HG03457 (cell line): ENCODE measurements around the gene PIK3CB.
"Not testable (repeated sequence)": the region's sequence is repeated elsewhere in the genome, so short reads cannot be mapped to it uniquely, and the experiment has no call there.

ENCODE experiments used
- ATAC-seq: cut with Tn5 transposase; IDR thresholded peaks from one replicate; pipeline ENCODE4 v1.9.1; 2021; ENCODE audit warnings: moderate number of reproducible peaks; ENCODE audit not compliant: unreplicated experiment

PIK3CB gene

DNA sequence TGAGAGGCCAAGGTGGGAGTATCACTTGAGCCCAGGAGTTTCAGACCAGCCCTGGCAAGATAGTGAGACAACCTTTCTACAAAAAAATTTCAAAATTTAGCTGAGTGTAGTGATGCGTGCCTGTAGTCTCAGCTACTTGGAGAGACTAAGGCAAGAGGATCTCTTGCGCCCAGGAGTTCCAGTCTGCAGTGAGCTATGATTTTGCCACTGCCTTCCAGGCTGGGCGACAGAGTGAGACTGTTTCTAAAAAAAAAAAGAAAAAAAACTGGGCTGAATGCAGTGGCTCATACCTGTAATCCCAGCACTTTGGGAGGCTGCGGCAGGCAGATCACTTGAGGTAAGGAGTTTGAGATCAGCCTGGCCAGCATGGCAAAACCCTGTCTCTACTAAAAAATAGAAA is 14.0 kb upstream of the PIK3CB start:
- no peak for ATAC-seq

DNA sequence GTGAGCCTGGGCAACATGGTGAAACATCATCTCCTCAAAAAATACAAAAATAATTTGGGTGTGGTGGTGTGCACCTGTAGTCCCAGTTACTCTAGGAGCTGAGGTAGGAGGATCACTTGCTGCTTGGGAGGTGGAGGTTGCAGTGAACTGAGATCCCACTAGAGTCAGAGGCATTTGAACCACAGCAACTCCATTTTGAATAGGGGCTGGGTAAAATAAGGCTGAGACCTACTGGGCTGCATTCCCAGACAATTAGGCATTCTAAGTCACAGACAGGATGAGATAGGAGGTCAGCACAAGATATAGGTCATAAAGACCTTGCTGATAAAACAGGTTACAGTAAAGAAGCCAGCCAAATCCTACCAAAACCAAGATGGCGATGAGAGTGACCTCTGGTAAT is 12.1 kb upstream of the PIK3CB start:
- ATAC-seq, result not testable (repeated sequence)

DNA sequence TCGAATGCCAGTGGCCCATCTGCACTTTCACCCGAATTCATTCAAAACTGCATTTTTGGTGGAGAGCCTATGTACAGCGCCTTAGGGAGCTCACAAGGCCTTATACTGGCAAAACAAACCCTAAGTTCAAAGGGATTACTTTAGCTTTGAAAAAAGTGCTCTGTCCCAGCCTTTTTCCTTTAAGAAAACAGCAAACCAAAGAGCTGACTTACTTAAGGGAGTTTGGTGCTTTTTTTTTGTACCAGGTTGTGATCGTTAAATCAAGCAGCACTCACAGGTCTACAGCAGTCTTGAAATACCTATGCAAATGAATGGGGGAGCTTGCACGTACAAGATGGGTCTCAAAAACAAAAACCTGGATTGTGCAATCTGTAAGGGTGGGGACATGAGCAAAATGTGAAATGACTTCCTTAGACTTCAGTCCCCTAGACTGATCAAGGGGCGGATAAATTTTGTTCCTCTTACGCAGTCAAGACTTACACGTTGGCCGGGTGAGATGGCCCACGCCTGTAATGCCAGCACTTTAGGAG is 11.6 kb upstream of the PIK3CB start:
- no peak for ATAC-seq

DNA sequence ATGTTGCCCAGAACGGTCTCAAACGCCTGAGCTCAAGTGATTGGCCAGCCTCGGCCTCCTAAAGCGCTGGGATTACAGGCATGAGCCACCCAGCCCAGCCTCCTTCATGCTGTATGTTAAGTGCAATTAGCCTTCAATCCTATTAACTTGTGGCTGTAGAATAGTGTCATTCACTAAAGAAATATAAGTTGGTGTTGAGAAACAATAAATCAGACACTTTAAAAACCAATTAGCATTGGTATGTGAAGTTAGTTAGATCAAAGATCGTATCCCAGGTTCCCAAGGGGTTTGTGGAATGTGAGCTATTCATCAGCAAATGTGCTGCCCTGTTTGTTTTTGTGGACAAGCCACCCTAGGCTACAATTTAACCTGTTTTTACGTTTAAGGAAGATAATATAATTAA is 11.0 kb upstream of the PIK3CB start:
- no peak for ATAC-seq

- no peak for ATAC-seq
Observed at GRCh38 chr3:138845181-138845601, 10.5 kb upstream of the PIK3CB start.

DNA sequence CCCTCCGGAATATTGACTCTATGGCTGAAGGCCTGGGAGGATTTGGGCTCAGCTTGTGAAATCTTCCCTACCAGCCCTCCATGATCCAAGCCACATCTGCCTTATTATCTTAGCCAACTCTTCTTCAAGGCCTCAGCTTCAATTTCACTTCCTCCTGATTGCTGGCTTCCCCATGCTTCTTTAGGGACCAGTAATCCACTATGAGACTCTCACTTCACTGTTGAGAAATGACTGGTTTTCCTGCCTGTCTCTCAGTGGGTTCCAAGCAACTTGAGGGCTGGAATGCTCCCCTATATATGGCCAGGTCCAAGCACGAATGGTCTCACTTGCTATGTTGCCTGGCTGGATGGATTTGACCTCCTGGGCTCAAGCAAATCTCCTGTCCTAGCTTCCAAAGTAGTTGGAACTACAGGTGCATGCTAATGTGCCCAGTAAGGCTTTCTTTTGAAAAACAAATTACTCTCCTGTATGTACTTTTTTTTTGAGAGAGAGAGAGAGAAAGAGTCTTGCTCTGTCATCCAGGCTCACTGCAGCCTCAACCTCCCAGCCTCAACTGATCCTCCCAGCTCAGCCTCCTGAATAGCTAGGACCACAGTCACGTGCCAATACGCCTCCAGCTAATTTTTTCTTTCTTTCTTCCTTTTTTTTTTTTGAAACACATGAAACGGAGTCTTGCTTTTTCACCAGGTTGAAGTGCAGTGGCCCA is 7.9 kb upstream of the PIK3CB start:
- ATAC-seq, result no peak

- not testable (repeated sequence) for ATAC-seq
Observed at GRCh38 chr3:138838385-138838784, 3.7 kb upstream of the PIK3CB start.

DNA sequence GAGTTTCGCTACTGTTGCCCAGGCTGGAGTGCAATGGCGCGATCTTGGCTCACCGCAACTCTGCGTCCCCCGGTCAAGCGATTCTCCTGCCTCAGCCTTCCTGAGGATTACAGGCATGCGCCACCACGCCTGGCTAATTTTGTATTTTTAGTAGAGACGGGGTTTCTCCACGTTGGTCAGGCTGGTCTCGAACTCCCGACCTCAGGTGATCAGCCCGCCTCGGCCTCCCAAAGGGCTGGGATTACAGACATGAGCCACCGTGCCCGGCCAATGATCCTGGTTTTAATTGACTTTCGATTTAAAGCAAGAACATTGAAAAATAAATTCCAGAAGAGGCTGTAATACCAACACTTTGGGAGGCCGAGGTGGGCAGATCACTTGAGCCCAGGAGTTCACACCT is 1.1 kb upstream of the PIK3CB start:
- not testable (repeated sequence) for ATAC-seq

GRCh38 chr3:138835397-138835757 is 649 bp upstream of the PIK3CB start:
- no peak for ATAC-seq

DNA sequence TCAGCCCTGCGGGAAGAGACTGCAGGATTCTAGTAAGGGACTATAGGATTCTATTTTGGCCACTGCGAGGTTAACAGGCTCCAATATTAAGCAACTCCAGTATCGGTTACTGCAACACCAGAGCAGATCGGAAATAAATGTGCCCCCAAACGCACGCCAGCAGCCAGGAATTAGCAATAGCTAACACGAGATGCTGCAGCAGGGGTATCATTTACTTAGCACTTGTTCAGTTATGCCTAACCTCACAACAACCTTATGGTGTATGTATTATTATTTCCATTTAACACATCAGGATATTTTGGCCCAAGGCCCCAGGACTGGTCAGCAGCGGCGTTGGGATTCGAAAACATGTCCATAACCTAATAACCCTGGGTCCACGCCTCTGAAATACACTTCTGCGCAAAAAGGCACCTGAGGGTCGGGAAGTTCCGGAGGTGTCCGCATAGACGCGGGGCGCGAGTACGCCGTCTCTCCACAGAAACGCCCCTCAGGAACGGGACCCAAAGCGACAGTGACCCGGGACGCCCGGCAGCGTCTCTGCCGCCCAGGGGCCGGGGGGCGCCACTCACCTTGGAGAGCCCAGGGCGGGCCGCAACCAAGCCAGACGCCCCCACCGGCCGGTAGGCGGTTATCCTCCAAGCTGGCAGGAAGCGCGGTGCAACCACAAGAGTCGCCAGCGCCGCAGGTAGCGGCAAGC is 681 bp downstream of the PIK3CB start:
- peak; percentile 27 for ATAC-seq

DNA sequence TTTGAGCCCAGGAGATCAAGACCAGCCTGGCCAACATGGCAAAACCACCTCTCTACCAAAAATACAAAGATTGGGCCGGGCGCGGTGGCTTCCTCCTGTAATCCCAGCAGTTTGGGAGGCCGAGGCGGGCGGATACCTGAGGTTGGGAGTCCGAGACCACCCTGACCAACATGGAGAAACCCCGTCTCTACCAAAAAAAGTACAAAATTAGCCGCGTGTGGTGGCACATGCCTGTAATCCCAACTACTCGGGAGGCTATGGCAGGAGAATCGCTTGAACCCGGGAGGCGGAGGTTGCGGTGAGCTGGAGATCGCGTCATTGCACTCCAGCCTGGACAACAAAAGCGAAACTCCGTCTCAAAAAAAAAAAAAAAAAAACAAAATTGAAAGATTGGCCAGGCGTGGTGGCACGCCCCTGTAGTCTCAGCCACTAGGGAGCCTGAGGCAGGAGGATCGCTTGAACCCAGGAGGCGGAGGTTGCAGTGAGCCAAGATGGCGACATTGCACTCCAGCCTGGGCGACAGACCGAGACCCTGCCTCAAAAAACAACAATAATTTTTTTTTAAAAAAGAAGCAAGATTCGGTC is 2.2 kb downstream of the PIK3CB start:
- not testable (repeated sequence) for ATAC-seq

GRCh38 chr3:138829886-138830510 is 4.7 kb downstream of the PIK3CB start:
- no peak for ATAC-seq

DNA sequence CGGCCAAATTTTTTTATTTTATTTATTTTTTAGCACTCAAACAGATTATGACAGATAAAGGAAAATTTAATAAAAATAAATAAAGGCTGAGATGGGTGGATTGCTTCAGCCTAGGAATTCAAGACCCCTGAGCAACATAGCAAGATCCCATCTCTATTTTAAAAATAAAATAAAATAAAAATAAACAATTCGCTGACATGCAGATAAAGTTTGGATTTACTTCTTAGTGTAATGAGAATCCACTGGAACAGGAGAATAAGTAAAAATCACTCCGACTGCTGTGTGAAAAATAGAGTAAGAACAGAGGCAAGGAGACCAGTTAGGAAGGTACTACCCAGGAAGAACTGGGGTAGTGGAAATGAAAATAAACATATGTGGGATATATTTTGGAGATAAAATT is 5.6 kb downstream of the PIK3CB start:
- ATAC-seq, result no peak

- no peak for ATAC-seq
Observed at GRCh38 chr3:138827222-138827621, 7.5 kb downstream of the PIK3CB start.

DNA sequence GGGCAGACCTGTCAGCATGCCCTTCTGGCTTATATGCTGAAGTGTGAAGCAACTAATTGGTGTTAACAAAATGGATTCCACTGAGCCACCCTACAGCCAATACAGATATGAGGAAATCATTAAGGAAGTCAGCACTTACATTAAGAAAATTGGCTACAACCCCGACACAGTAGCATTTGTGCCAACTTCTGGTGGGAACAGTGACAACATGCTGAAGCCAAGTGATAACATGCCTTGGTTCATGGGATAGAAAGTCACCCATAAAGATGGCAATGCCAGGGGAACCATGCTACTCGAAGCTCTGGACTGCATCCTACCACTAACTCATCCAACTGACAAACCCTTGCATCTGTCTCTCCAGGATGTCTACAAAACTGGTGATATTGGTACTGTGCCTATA is 9.4 kb downstream of the PIK3CB start:
- ATAC-seq, result no peak

DNA sequence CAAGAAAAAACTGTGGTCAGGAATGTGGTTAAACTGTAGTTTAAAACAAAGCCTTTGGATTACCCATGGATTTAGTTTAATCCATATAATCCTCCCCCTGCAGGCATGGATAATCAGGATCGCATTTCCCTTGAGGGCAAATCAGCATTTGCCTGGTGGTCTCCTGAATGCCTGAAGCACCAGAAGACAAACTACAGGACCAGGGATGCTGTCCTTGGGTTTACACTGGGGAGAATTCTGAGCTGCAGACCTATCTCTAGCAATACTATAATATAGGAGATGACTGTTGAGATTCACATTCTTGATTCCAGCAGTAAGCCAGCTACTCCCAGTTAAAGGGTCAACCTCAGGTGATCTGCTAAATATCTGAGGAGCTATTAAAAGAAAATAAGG is 10.6 kb downstream of the PIK3CB start:
- no peak for ATAC-seq

GRCh38 chr3:138820379-138820778 is 14.3 kb downstream of the PIK3CB start:
- not testable (repeated sequence) for ATAC-seq

DNA sequence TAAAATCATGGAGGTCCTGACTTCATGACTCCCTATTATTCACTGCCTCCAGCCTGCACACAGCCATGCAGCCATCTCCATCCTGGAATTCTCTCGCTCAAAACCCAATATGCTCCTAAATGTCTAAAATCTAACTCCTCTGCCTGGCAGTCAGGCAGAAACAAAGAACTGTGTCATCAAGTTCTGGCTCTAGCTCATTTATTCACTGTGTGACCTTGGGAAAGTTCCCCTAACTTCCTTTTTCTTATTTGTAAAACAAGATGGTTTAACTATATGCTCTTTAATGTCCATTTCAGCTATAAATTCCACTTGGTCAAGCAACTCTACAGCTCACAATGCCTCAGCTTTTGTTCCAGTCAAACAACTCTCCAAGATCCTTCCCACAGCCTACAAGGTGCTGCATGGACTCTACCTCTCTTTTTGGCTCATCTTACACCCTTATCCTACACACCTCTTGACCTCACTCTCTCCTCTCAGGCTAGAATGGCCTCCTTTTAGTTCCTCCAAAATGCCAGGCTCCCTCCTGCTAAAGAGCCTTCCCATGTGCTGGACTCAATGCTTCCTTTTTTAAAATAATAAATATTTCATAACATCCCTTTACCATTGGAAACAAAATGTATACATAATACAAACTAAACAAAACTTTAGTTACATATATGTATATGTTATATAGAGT is 16.4 kb downstream of the PIK3CB start:
- ATAC-seq, result no peak

- no peak for ATAC-seq
Observed at GRCh38 chr3:138817695-138818094, 17.0 kb downstream of the PIK3CB start.

GRCh38 chr3:138812806-138813205 is 21.9 kb downstream of the PIK3CB start:
- no peak for ATAC-seq
